Measurements from ENCODE around the gene DXO.
"Not testable (repeated sequence)": the region's sequence is repeated elsewhere in the genome, so short reads cannot be mapped to it uniquely, and the experiment has no call there.

DXO gene

GRCh38 chr6:31956796-31957195 is 15.1 kb downstream of the DXO start:
- no peak for DNase-seq

GRCh38 chr6:31954511-31954910 is 17.4 kb downstream of the DXO start:
- DNase-seq: no peak

GRCh38 chr6:31952890-31953289 is 19.0 kb downstream of the DXO start:
- no peak for DNase-seq

- DNase-seq: no peak
Measured at GRCh38 chr6:31952140-31952805, 19.7 kb downstream of the DXO start.

GRCh38 chr6:31949926-31950548 is 21.9 kb downstream of the DXO start:
- no peak for DNase-seq

- no peak for DNase-seq
Measured at GRCh38 chr6:31948753-31949413, 23.1 kb downstream of the DXO start.

- DNase-seq: no peak
Measured at GRCh38 chr6:31948306-31948705, 23.6 kb downstream of the DXO start.

GRCh38 chr6:31947864-31948263 is 24.1 kb downstream of the DXO start:
- DNase-seq: no peak

GRCh38 chr6:31947070-31947675 is 24.8 kb downstream of the DXO start:
- DNase-seq: no peak

- DNase-seq: no peak
Measured at GRCh38 chr6:31946370-31946885, 25.5 kb downstream of the DXO start.

GRCh38 chr6:31945507-31946369 is 26.2 kb downstream of the DXO start, which contains the start of gene CFB:
Gene CFB (plus strand): TSS chr6:31946095. CDS start chr6:31946222, 127 bp downstream.
- DNase-seq: no peak

- no peak for DNase-seq
Measured at GRCh38 chr6:31945154-31945506, 26.8 kb downstream of the DXO start.

GRCh38 chr6:31943742-31944141 is 28.2 kb downstream of the DXO start:
- no peak for DNase-seq

GRCh38 chr6:31940256-31940664 is 31.7 kb downstream of the DXO start:
- DNase-seq: no peak

GRCh38 chr6:31935823-31936222 is 36.1 kb downstream of the DXO start:
- DNase-seq: no peak

- no peak for DNase-seq
Measured at GRCh38 chr6:31935021-31935420, 36.9 kb downstream of the DXO start.

- DNase-seq: no peak
Measured at GRCh38 chr6:31933537-31933936, 38.4 kb downstream of the DXO start.

GRCh38 chr6:31932137-31932536 is 39.8 kb downstream of the DXO start:
- not testable (repeated sequence) for DNase-seq

- DNase-seq: no peak
Measured at GRCh38 chr6:31930962-31931361, 41.0 kb downstream of the DXO start.

GRCh38 chr6:31928672-31928939 is 43.3 kb downstream of the DXO start:
- DNase-seq: no peak

- DNase-seq: no peak
Measured at GRCh38 chr6:31927863-31928671, 43.9 kb downstream of the DXO start.

GRCh38 chr6:31927242-31927862 is 44.6 kb downstream of the DXO start, which contains the start of gene C2:
Gene C2 (plus strand): TSS chr6:31927717. CDS start chr6:31927753, 36 bp downstream.
- DNase-seq: no peak

All from activated effector memory CD4-positive, alpha-beta T cell treated with Interleukin-2 at 50 U/mL for 16 hours (primary cell).